ENCODE measurements around the gene VAV3.

VAV3 gene

DNA sequence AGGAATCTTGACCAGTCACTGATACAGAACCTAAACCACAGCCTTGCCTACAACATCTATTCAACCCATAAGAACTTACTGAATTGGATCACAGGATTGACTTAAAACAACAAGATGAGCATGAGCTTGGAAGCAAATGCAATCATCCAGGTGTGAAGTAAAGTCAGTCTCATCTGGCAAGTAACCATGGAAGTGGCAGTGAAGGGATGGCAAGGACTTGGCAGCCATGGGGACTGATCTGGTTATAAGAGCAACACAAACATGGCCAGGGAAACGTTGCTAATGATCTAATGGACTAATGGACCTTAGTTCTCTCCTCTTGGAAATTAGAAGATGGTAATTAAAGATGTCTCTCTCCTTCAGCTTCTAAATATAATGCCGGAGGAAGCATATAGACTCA lies 133.1 kb downstream of the VAV3 start:
- Histone ChIP-seq H3K36me3 (peaks cover 14% of the 10 kb centered on the region; the same call in 1 of the 2 replicates), H4K20me1 (no peaks in the 10 kb centered on the region), H3K9ac (0 out of 2 replicates have a peak overlapping the region, but pooled peaks have one; percentile 44), H3K27ac (peak overlapping the region; percentile 71), H3K9me3 (peaks cover 10% of the 10 kb centered on the region), H3K4me1 (peaks cover 97% of the 10 kb centered on the region), H3K4me2 (peak overlapping the region; percentile 63), H3K27me3 (no peaks in the 10 kb centered on the region), H3K4me3 (peak overlapping the region; percentile 2; the same call in 1 of the 2 replicates)
- no peak for TF ChIP-seq Cebpa-rat (IDR thresholded peaks at IDR 0.05)

GRCh38 chr1:107830526-107830925 lies 134.5 kb downstream of the VAV3 start:
- no peaks in the 10 kb centered on the region for H3K27me3 ChIP-seq
- peak overlapping the region; percentile 80 for H3K4me2 ChIP-seq
- H3K27ac ChIP-seq: peak overlapping the region; percentile 75
- H3K4me1 ChIP-seq: peaks cover 98% of the 10 kb centered on the region
- H3K4me3 ChIP-seq: no peak overlapping the region
- peaks cover 11% of the 10 kb centered on the region for H3K9me3 ChIP-seq
- peaks cover 14% of the 10 kb centered on the region; the same call in 1 of the 2 replicates for H3K36me3 ChIP-seq
- TF ChIP-seq Cebpa-rat (IDR thresholded peaks at IDR 0.05): no peak
- no peaks in the 10 kb centered on the region for H4K20me1 ChIP-seq
- no peak overlapping the region for H3K9ac ChIP-seq

GRCh38 chr1:107830075-107830474 lies 134.9 kb downstream of the VAV3 start:
- peak overlapping the region; percentile 75 for H3K27ac ChIP-seq
- peaks cover 98% of the 10 kb centered on the region for H3K4me1 ChIP-seq
- TF ChIP-seq Cebpa-rat (IDR thresholded peaks at IDR 0.05): peak; percentile 79
- H3K9me3 ChIP-seq: peaks cover 14% of the 10 kb centered on the region
- peaks cover 11% of the 10 kb centered on the region; the same call in 1 of the 2 replicates for H3K36me3 ChIP-seq
- H3K9ac ChIP-seq: no peak overlapping the region
- H3K4me3 ChIP-seq: no peak overlapping the region
- H3K27me3 ChIP-seq: no peaks in the 10 kb centered on the region
- peak overlapping the region; percentile 80 for H3K4me2 ChIP-seq
- H4K20me1 ChIP-seq: no peaks in the 10 kb centered on the region

DNA sequence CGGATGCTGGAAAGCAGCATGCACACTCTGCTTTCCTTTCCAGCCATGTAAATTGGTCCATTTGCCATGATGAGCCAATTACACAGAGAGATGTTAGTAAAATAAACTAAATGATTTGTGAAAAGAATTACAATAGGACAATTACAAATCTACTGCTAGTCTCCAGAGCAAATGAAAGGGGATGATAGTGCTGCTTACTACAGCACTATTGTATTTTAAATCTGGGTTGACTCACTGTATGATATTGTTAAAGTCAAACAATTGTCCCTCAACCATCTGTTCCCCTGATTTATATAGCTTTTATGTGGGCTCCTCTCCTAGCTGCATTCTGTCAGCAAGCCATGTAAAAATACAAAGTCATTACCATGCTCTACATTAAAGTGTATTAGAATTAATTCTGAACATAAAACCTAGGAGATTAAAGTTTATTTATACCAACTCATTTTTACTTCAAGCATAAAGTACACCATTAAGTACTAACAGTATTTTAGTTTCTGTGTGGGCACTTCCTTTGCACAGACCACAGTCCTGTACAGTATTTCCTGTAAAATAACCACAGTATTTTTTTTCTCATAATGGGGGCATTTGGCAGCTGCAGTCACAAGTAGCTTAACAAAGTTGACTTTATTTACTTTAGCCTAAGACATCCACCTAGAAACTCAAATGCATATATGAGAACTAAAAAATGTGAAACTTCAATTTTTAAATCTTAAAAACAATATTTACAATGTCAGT lies 135.8 kb downstream of the VAV3 start:
- no peak for TF ChIP-seq Cebpa-rat (IDR thresholded peaks at IDR 0.05)
- H3K4me2 ChIP-seq: peak overlapping the region; percentile 80

GRCh38 chr1:107824946-107825345 lies 140.0 kb downstream of the VAV3 start:
- Histone ChIP-seq H3K4me1 (peaks cover 63% of the 10 kb centered on the region), H3K27ac (no peak overlapping the region), H3K4me2 (no peak overlapping the region), H3K9ac (no peak overlapping the region), H4K20me1 (no peaks in the 10 kb centered on the region), H3K36me3 (peaks cover 47% of the 10 kb centered on the region), H3K27me3 (no peaks in the 10 kb centered on the region), H3K9me3 (peaks cover 49% of the 10 kb centered on the region), H3K4me3 (no peak overlapping the region)
- no peak for TF ChIP-seq Cebpa-rat (IDR thresholded peaks at IDR 0.05)

More for the DNA sequence above, 135.8 kb downstream of the VAV3 start:
- Histone ChIP-seq H3K36me3 (peaks cover 15% of the 10 kb centered on the region; the same call in 1 of the 2 replicates), H3K9me3 (peaks cover 21% of the 10 kb centered on the region), H3K27me3 (no peaks in the 10 kb centered on the region), H3K27ac (peak overlapping the region; percentile 75), H3K9ac (peak overlapping the region; percentile 7; the same call in 1 of the 2 replicates), H3K4me1 (peaks cover 92% of the 10 kb centered on the region), H4K20me1 (no peaks in the 10 kb centered on the region), H3K4me3 (peak overlapping the region; percentile 41; the same call in 1 of the 2 replicates)

GRCh38 chr1:107821340-107821739 lies 143.6 kb downstream of the VAV3 start:
- H3K27ac ChIP-seq: peak overlapping the region; percentile 11; the same call in 1 of the 2 replicates
- no peak overlapping the region for H3K9ac ChIP-seq
- peaks cover 53% of the 10 kb centered on the region for H3K36me3 ChIP-seq
- TF ChIP-seq Cebpa-rat (IDR thresholded peaks at IDR 0.05): no peak
- peaks cover 54% of the 10 kb centered on the region for H3K9me3 ChIP-seq
- no peaks in the 10 kb centered on the region for H4K20me1 ChIP-seq
- H3K4me3 ChIP-seq: no peak overlapping the region
- H3K27me3 ChIP-seq: no peaks in the 10 kb centered on the region
- H3K4me1 ChIP-seq: peaks cover 59% of the 10 kb centered on the region
- peak overlapping the region; percentile 1; the same call in 1 of the 2 replicates for H3K4me2 ChIP-seq

- Histone ChIP-seq H3K27ac (no peak overlapping the region), H3K4me2 (no peak overlapping the region), H3K9ac (no peak overlapping the region), H3K36me3 (peaks cover 52% of the 10 kb centered on the region), H3K9me3 (peaks cover 51% of the 10 kb centered on the region), H3K4me3 (no peak overlapping the region), H3K27me3 (no peaks in the 10 kb centered on the region), H3K4me1 (peaks cover 53% of the 10 kb centered on the region), H4K20me1 (no peaks in the 10 kb centered on the region)
- TF ChIP-seq Cebpa-rat (IDR thresholded peaks at IDR 0.05): no peak
Observed at GRCh38 chr1:107820801-107821200, 144.2 kb downstream of the VAV3 start.

- no peak for TF ChIP-seq Cebpa-rat (IDR thresholded peaks at IDR 0.05)
- Histone ChIP-seq H4K20me1 (no peaks in the 10 kb centered on the region), H3K4me1 (peaks cover 44% of the 10 kb centered on the region), H3K27ac (peak overlapping the region; percentile 41), H3K4me3 (no peak overlapping the region), H3K9me3 (peaks cover 33% of the 10 kb centered on the region), H3K9ac (no peak overlapping the region; the same call in 1 of the 2 replicates), H3K27me3 (no peaks in the 10 kb centered on the region), H3K36me3 (peaks cover 50% of the 10 kb centered on the region), H3K4me2 (peak overlapping the region; percentile 69)
Observed at GRCh38 chr1:107817935-107818334, 147.0 kb downstream of the VAV3 start.

DNA sequence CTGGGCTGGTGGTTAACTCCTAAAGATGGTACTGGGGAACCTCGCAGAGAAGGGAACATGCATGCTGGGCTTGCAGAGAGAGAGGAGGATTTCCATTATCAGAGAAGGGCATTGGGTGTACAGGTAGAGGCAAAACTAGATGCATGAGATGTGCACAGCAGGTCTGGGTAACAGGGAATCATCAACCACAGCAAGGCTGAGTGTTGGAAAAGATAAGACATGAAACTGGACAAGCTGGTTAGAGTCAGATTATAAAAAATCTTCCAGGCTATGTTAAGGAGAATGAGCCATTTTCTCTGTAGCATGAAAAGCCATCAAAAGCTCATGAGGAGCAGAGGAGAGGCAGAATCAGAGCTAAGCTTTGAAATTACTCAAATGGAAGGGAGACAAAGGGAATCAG lies 147.8 kb downstream of the VAV3 start:
- H3K4me3 ChIP-seq: no peak overlapping the region
- H3K36me3 ChIP-seq: peaks cover 45% of the 10 kb centered on the region
- H3K27ac ChIP-seq: peak overlapping the region; percentile 41
- TF ChIP-seq Cebpa-rat (IDR thresholded peaks at IDR 0.05): no peak
- H3K4me1 ChIP-seq: peaks cover 49% of the 10 kb centered on the region
- peak overlapping the region; percentile 69 for H3K4me2 ChIP-seq
- no peaks in the 10 kb centered on the region for H3K27me3 ChIP-seq
- no peak overlapping the region for H3K9ac ChIP-seq
- H4K20me1 ChIP-seq: no peaks in the 10 kb centered on the region
- H3K9me3 ChIP-seq: peaks cover 28% of the 10 kb centered on the region; the same call in 1 of the 2 replicates

GRCh38 chr1:107810291-107810951 lies 154.6 kb downstream of the VAV3 start:
- peaks cover 73% of the 10 kb centered on the region for H3K4me1 ChIP-seq
- H3K27me3 ChIP-seq: no peaks in the 10 kb centered on the region
- H3K27ac ChIP-seq: peak overlapping the region; percentile 73
- H4K20me1 ChIP-seq: no peaks in the 10 kb centered on the region
- H3K36me3 ChIP-seq: peaks cover 18% of the 10 kb centered on the region; the same call in 1 of the 2 replicates
- peak overlapping the region; percentile 88 for H3K4me2 ChIP-seq
- peaks cover 9% of the 10 kb centered on the region; the same call in 1 of the 2 replicates for H3K9me3 ChIP-seq
- no peak for TF ChIP-seq Cebpa-rat (IDR thresholded peaks at IDR 0.05)
- no peak overlapping the region for H3K4me3 ChIP-seq
- no peak overlapping the region for H3K9ac ChIP-seq
